ENCODE measurements around the gene GPRC5A.

The GPRC5A gene

GRCh38 chr12:12898911-12899511 lies 7.6 kb downstream of the GPRC5A start:
- H3K4me3 ChIP-seq (ENCODE audit: low read depth, low read length, poor library complexity, severe bottlenecking) = no peak overlapping the region
- no peaks in the 10 kb centered on the region for H3K36me3 ChIP-seq (ENCODE audit: insufficient read depth, low read length)
- H3K4me1 ChIP-seq (ENCODE audit: insufficient read depth, low read length, severe bottlenecking) = no peaks in the 10 kb centered on the region
- H2AFZ ChIP-seq (ENCODE audit: low read length) = no peak overlapping the region
- H3F3A ChIP-seq (ENCODE audit: insufficient read depth, low read length) = no peaks in the 10 kb centered on the region
- no peaks in the 10 kb centered on the region for H3K79me2 ChIP-seq (ENCODE audit: insufficient read depth, low read length)
- H3K4me2 ChIP-seq (ENCODE audit: low read length) = no peak overlapping the region
- no peak overlapping the region for H3K9ac ChIP-seq (ENCODE audit: low read length)
- TF ChIP-seq EZH2 (IDR thresholded peaks at IDR 0.05; ENCODE audit: borderline replicate concordance, low read length) = no peak
- TF ChIP-seq, protein P1, sequence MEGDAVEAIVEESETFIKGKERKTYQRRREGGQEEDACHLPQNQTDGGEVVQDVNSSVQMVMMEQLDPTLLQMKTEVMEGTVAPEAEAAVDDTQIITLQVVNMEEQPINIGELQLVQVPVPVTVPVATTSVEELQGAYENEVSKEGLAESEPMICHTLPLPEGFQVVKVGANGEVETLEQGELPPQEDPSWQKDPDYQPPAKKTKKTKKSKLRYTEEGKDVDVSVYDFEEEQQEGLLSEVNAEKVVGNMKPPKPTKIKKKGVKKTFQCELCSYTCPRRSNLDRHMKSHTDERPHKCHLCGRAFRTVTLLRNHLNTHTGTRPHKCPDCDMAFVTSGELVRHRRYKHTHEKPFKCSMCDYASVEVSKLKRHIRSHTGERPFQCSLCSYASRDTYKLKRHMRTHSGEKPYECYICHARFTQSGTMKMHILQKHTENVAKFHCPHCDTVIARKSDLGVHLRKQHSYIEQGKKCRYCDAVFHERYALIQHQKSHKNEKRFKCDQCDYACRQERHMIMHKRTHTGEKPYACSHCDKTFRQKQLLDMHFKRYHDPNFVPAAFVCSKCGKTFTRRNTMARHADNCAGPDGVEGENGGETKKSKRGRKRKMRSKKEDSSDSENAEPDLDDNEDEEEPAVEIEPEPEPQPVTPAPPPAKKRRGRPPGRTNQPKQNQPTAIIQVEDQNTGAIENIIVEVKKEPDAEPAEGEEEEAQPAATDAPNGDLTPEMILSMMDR (IDR thresholded peaks at IDR 0.05; ENCODE audit: low read length) = no peak
- H4K20me1 ChIP-seq (ENCODE audit: insufficient read depth, low read length) = no peaks in the 10 kb centered on the region
- H3K9me3 ChIP-seq (ENCODE audit: low read length) = no peaks in the 10 kb centered on the region
- H3K27ac ChIP-seq (ENCODE audit: low read depth, low read length, poor library complexity, severe bottlenecking) = no peak overlapping the region
- 0 out of 2 replicates have a peak, but pooled peaks cover 3% of the 10 kb centered on the region for H3K27me3 ChIP-seq (ENCODE audit: insufficient read depth, low read length)
- H3K9me2 ChIP-seq (ENCODE audit: low read depth, low read length) = no peaks in the 10 kb centered on the region

GRCh38 chr12:12899530-12900380 lies 8.4 kb downstream of the GPRC5A start:
- Histone ChIP-seq H3K9ac (ENCODE audit: low read length) (no peak overlapping the region), H2AFZ (ENCODE audit: low read length) (no peak overlapping the region), H3K4me1 (ENCODE audit: insufficient read depth, low read length, severe bottlenecking) (no peaks in the 10 kb centered on the region), H3K4me2 (ENCODE audit: low read length) (no peak overlapping the region), H3K9me3 (ENCODE audit: low read length) (no peaks in the 10 kb centered on the region), H3K4me3 (ENCODE audit: low read depth, low read length, poor library complexity, severe bottlenecking) (no peak overlapping the region), H4K20me1 (ENCODE audit: insufficient read depth, low read length) (no peaks in the 10 kb centered on the region), H3K9me2 (ENCODE audit: low read depth, low read length) (no peaks in the 10 kb centered on the region), H3K27ac (ENCODE audit: low read depth, low read length, poor library complexity, severe bottlenecking) (no peak overlapping the region), H3K79me2 (ENCODE audit: insufficient read depth, low read length) (no peaks in the 10 kb centered on the region), H3K27me3 (ENCODE audit: insufficient read depth, low read length) (0 out of 2 replicates have a peak, but pooled peaks cover 3% of the 10 kb centered on the region), H3K36me3 (ENCODE audit: insufficient read depth, low read length) (no peaks in the 10 kb centered on the region), H3F3A (ENCODE audit: insufficient read depth, low read length) (no peaks in the 10 kb centered on the region)
- TF ChIP-seq, protein P1 (IDR thresholded peaks at IDR 0.05; ENCODE audit: low read length) = no peak
- no peak for TF ChIP-seq EZH2 (IDR thresholded peaks at IDR 0.05; ENCODE audit: borderline replicate concordance, low read length)

DNA sequence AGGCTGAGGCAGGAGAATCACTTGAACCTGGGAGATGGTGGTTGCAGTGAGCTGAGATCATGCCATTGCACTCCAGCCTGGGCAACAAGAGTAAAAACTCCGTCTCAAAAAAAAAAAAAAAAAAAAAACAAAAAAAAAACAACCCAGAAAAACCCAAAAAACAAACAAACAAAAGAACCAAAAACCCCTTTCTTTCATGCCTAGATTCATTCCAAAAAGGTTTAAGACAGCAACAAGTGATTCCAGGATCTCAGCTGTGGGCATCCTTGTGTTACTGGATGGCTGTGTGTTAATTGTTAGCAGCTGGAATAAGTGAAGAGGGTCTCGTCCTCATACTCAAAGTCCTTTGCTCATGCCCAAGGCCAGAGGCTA lies 9.4 kb downstream of the GPRC5A start:
- H3K9ac ChIP-seq (ENCODE audit: low read length) = no peak overlapping the region
- H3K4me3 ChIP-seq (ENCODE audit: low read depth, low read length, poor library complexity, severe bottlenecking) = no peak overlapping the region
- H3K9me3 ChIP-seq (ENCODE audit: low read length) = no peaks in the 10 kb centered on the region
- H3K27me3 ChIP-seq (ENCODE audit: insufficient read depth, low read length) = peaks cover 3% of the 10 kb centered on the region; the same call in 1 of the 2 replicates
- no peaks in the 10 kb centered on the region for H3F3A ChIP-seq (ENCODE audit: insufficient read depth, low read length)
- no peak overlapping the region for H3K4me2 ChIP-seq (ENCODE audit: low read length)
- TF ChIP-seq EZH2 (IDR thresholded peaks at IDR 0.05; ENCODE audit: borderline replicate concordance, low read length) = no peak
- TF ChIP-seq, protein P1 (IDR thresholded peaks at IDR 0.05; ENCODE audit: low read length) = no peak
- no peak overlapping the region for H3K27ac ChIP-seq (ENCODE audit: low read depth, low read length, poor library complexity, severe bottlenecking)
- H3K36me3 ChIP-seq (ENCODE audit: insufficient read depth, low read length) = no peaks in the 10 kb centered on the region
- H4K20me1 ChIP-seq (ENCODE audit: insufficient read depth, low read length) = no peaks in the 10 kb centered on the region
- H3K79me2 ChIP-seq (ENCODE audit: insufficient read depth, low read length) = no peaks in the 10 kb centered on the region
- no peaks in the 10 kb centered on the region for H3K4me1 ChIP-seq (ENCODE audit: insufficient read depth, low read length, severe bottlenecking)
- H2AFZ ChIP-seq (ENCODE audit: low read length) = no peak overlapping the region
- no peaks in the 10 kb centered on the region for H3K9me2 ChIP-seq (ENCODE audit: low read depth, low read length)

All from OCI-LY1 (cell line).